HuH-7.5 (cell line): ENCODE results near the gene C6orf62.
"Not testable (repeated sequence)": the region's sequence is repeated elsewhere in the genome, so short reads cannot be mapped to it uniquely, and the experiment has no call there.

Experiments used
- DNase-seq: peaks from one replicate; pipeline ENCODE4 v3.0.0; 2011; ENCODE audit warnings: low spot score

Gene C6orf62

GRCh38 chr6:24666641-24667377 lies 52.1 kb downstream of the C6orf62 start, which contains the start of the genes ACOT13 and TDP2:
Gene ACOT13, plus strand, starts transcription at chr6:24667077. Its CDS starts 187 bp downstream, at chr6:24667264.
Gene TDP2, minus strand, starts transcription at chr6:24666899. Its CDS starts 37 bp downstream, at chr6:24666862.
- DNase-seq: peak; percentile 62

GRCh38 chr6:24666097-24666640 lies 52.8 kb downstream of the C6orf62 start:
- no peak for DNase-seq

GRCh38 chr6:24664046-24664987 lies 54.6 kb downstream of the C6orf62 start:
- DNase-seq: no peak

GRCh38 chr6:24663189-24663588 lies 55.8 kb downstream of the C6orf62 start:
- no peak for DNase-seq

GRCh38 chr6:24662236-24662635 lies 56.7 kb downstream of the C6orf62 start:
- DNase-seq: no peak

- not testable (repeated sequence) for DNase-seq
Observed at GRCh38 chr6:24661759-24662158, 57.2 kb downstream of the C6orf62 start.

- DNase-seq: no peak
Observed at GRCh38 chr6:24660105-24660504, 58.8 kb downstream of the C6orf62 start.

- no peak for DNase-seq
Observed at GRCh38 chr6:24659561-24659960, 59.4 kb downstream of the C6orf62 start.

GRCh38 chr6:24658573-24659560 lies 60.1 kb downstream of the C6orf62 start:
- DNase-seq: no peak

- DNase-seq: no peak
Observed at GRCh38 chr6:24655215-24655614, 63.7 kb downstream of the C6orf62 start.
